Stimulated activated CD8-positive, alpha-beta memory T cell treated with anti-CD3 and anti-CD28 coated beads, Interleukin-15, amount 100 ng/mL, for 4 hours (primary cell): Measurements from ENCODE around the gene SLC22A1.
"Not testable (repeated sequence)": the region's sequence is repeated elsewhere in the genome, so short reads cannot be mapped to it uniquely, and the experiment has no call there.

Source experiments
- DNase-seq, 2 donors: peaks; one replicate each; pipeline ENCODE4 v3.0.0-alpha.2; 2020; ENCODE audit warnings: low read depth in 2 of 2

Gene SLC22A1

GRCh38 chr6:160137989-160138835, 16.6 kb downstream of the SLC22A1 start:
- peak in 1 of 2 donors; percentile 18 for DNase-seq

- no peak for DNase-seq
These were observed 17.3 kb downstream of the SLC22A1 start for GRCh38 chr6:160138839-160139419.

- no peak for DNase-seq
These were observed 17.8 kb downstream of the SLC22A1 start for GRCh38 chr6:160139420-160139851.

- not testable (repeated sequence) for DNase-seq
These were observed 18.9 kb downstream of the SLC22A1 start for GRCh38 chr6:160140493-160140892.

GRCh38 chr6:160141001-160141726, 19.5 kb downstream of the SLC22A1 start:
- no peak for DNase-seq

GRCh38 chr6:160142115-160142715, 20.6 kb downstream of the SLC22A1 start:
- no peak for DNase-seq

- DNase-seq, result no peak
These were observed 25.0 kb downstream of the SLC22A1 start for GRCh38 chr6:160146454-160147145.

GRCh38 chr6:160147146-160147536, 25.5 kb downstream of the SLC22A1 start:
- no peak for DNase-seq

GRCh38 chr6:160154471-160154870, 32.9 kb downstream of the SLC22A1 start:
- no peak for DNase-seq

- no peak for DNase-seq
These were observed 35.2 kb downstream of the SLC22A1 start for GRCh38 chr6:160156842-160157241.

- DNase-seq, result no peak
These were observed 38.8 kb downstream of the SLC22A1 start for GRCh38 chr6:160160450-160160849.

- no peak for DNase-seq
These were observed 39.5 kb downstream of the SLC22A1 start for GRCh38 chr6:160160929-160161646.

- DNase-seq, result no peak
These were observed 40.0 kb downstream of the SLC22A1 start for GRCh38 chr6:160161647-160161986.

- DNase-seq, result no peak
These were observed 40.5 kb downstream of the SLC22A1 start for GRCh38 chr6:160162030-160162566.

- no peak for DNase-seq
These were observed 41.8 kb downstream of the SLC22A1 start for GRCh38 chr6:160163425-160163824.

GRCh38 chr6:160163912-160164311, 42.3 kb downstream of the SLC22A1 start:
- DNase-seq, result no peak

- not testable (repeated sequence) for DNase-seq
These were observed 44.3 kb downstream of the SLC22A1 start for GRCh38 chr6:160165928-160166327.

GRCh38 chr6:160167604-160168399, 46.2 kb downstream of the SLC22A1 start:
- DNase-seq, result no peak

GRCh38 chr6:160170018-160170680, 48.5 kb downstream of the SLC22A1 start:
- DNase-seq, result no peak
